ENCODE measurements around the gene RREB1.

The RREB1 gene

DNA sequence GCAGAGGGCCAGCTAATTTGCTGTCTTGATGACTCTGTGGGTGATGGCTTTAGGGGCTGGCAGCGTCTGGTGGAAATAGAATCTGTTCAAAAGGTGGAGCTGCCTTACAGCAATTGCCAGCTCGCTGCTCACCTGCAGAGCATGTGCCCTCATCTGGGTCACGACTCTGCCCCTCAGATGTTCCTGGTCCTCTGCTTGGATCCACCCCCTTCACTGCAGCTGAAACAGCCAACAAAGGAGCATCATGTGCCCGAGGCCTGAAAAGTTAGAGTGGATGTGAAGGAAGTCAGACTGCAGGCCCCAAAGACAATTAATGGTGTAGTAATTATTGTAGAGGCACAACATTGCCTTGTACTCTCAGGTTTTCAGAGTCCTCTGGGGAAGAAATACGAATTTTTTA is 19.9 kb downstream of the RREB1 start:
- no peak for DNase-seq

DNA sequence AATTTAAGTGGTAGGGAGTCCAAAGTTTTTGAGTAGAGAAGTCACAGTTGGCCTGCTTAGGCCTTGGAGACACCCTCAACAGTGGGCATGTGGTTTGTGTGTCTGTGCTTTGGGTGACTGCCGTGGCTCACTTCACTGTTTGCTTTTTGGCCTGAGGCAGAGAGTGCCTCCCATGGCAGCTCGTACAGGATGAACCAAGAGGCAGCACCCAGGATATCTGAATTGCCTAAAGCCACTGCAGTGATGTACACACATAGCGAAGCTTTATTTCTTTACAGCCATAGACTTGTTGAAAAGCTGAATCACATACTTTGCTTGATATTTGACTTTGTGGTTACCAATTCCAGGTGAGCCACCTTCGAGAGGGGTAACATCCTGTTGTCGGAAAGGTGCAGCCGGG is 21.6 kb downstream of the RREB1 start:
- DNase-seq = no peak

DNA sequence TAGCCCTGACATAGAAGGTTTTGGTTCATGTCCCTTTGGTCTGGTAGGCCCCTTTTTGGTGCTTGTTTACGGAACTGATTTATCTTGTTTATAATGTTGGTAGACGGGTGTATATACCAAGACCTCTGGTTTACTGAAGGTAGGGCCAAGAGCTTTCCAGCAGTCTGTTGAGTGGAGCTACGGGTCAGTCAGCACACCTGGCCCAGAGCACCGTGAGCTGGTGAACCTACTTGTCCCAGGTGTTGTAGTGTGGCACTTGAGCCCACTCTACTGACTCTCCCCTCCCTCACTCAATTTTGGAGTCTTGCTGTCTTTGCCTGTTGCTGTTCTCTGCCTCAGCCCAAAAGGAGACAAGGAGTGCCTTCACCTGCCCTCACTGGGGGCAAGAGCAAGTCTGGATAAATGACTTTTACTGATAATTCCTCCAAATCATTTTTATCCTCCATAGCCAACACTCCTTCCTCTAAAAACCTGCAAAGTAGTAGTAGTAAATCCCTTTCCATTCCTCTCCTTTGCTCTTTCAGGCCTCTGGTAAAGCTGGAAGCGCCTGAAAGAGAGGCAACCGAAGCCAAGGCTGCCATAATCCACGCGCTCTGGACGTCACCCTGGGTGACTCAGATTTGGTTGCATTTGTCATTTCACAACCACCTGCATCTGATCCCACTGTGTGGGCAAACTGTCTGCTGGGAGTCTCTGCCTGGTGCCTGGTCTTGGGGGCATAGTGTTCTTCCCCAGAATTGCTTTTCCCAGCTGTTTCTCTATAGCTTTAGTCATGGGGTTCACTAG is 22.2 kb downstream of the RREB1 start:
- no peak for DNase-seq

DNA sequence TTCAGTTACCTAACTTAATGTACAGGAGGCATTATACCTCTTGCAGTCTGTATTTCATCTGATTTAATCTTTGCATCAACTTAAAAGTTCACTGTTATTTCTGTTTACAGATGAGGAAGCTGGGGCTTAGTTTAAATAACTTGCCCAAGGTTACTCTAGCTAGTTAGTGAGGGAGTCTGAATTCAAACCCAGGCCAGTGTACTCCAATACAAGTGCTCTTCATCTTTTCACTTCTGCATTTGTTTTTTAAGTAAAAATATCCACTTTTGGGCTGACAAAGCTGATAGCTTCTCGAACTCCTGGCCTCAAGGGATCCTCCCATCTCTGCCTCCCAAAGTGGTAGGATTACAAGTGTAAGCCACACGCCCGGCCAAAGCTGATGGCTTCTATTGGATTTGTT is 23.6 kb downstream of the RREB1 start:
- no peak for DNase-seq

DNA sequence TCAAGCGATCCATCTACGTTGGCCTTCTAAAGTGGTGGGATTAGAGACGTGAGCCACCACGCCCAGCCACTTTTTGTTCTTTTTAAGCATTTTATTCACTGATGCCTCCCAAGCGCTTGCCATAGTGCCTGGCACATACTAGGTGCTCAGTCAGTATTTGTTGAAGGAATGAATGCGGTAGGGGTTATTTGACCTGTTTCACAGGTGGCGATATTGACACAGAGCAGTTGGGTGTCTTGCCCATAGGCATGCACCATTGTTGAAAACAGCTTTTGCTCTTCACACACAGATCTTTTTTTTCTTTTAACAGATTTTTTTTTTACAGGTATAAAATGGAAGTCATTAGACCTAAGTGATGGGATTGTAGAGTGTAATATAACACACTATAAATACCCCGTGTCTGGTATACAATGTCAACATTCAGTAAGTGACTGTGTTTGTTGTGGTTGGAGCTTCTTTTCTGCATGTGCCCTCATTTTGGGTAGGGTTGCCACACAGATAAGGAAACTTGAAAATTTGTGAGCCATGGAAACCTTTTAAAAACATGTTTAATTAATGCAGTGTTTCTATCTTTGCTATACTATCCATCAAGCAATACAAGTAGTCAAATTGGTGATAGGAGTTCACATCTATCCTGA is 24.8 kb downstream of the RREB1 start:
- DNase-seq = no peak

DNA sequence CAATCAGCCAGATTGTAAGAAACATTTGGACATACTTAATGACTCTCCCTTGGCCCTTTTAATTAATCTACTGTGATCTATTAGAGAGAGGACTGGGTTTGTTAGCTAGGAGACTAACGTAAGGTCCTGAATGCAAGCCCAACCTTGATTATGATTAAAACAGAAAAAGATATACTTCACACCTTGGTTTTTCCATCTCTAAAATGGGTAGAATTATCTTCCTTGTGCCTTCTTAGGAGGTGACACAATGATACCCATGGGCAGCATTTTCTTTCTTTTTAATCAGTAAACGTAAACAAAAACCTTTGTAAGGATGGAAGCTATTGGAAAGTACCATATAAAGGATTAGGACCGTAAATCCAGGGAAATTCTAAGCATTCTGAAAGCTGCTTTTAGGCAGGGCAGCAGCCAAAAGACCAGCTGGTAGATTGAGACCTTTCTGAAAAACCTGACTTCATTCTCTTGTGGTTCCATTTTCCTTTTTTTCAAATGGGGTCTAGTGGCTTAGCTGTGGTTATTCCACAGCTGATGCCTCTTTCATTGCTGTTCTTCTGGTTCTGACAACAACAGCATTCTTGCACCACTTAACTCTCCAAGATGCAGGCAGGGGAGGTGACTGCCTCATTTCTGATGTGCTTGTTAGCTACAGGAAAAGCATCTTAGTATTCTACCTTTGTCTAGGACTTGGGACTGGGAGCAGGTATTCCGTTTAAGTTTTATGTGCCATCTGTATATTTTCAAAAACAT is 27.4 kb downstream of the RREB1 start:
- DNase-seq = no peak

DNA sequence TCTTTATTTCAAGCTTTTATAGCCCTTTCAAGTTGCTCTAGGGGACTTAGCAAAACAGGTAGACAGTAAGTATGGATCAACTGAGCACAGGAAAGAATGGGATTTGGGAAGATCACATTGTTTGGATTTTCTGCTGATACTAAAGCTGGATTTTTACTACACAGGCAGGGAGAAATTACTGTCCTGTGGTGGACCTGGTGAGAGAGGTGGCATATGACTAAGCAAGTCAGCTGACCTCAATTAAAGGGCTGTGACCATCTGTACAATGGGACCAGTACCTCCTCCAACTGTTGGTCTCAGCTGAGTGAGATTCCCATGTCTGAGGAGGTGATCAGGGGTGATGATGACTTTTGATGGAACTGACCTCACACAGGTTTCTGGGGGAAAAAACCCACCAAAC is 28.0 kb downstream of the RREB1 start:
- no peak for DNase-seq

DNA sequence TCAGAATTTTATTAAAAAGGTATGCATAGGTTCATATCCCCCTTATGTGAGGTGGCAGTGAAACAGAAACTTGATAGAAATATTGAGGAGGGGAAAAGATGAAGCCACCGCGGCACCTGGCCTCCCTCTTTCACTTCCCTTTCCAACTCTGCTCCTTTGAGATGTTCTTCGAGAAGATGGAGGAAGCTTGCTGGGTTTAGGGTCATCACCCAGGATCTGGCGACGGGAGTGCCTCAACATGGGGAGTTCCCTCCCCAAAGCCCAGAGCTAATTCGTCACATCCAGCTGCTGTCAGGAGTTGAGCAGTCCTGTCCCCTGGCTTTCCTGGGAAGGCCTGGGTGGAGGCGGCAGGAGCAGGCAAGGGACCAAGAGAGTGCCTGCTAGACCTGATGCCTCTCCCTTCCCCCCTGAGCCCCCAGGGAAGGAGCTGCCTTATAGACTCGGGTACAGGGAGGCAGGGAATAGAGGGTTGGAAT is 29.1 kb downstream of the RREB1 start:
- no peak for DNase-seq

DNA sequence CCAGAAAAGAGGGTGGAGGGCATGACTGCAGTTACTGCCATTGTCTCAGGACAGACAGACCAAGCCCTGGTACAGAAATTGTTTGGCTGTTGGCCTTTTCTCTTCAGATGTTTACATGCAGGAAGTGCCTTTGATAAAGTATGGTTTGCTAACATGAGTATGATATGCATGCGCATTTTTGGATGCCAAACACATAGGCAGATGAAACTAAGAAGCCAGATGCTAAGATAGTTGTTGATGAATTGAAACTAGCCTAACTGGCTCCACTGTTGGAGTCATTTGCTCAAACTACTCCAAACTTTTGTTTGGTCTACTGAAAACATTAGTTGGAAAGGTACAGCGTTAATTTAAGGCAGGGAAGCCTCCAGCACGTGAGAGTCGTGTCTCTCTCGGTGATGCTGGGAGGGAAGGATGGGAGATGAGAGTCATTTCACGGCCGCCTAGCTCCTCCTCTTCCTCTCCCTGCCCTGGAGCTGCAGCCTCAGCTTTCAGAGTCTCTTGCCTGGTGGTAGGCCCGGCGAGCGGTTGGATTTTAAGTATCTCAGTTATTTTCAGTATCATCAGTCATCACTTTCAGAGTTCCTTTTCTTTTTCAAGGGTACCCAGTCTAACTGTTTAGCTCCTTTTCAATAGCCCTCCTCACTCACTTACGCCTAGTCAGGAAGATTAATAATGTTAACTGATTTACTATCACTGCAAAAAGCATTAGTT is 29.7 kb downstream of the RREB1 start:
- DNase-seq = no peak

DNA sequence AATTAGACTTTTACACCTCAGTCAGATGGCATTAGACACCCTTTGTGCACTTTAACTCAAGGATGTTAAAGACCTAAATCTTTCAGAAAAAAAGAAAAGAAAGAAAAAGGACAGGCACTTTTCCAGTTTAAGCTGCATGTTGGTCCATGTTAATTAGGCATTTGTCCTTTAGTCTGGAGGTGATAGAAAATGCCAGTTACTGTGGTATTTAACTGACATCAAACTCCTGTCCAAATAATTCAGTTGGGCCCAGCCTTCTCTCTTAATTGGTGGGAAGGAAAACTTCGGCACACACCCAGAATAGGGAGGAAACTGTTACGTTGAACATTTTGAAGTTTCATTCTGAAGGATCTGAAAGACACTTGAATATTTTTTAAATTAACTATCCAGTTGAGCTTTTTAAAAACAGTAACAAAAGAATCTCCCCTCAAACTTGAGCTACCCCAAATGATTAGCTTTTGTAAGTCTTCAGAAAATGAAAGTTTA is 30.3 kb downstream of the RREB1 start:
- DNase-seq = no peak

DNA sequence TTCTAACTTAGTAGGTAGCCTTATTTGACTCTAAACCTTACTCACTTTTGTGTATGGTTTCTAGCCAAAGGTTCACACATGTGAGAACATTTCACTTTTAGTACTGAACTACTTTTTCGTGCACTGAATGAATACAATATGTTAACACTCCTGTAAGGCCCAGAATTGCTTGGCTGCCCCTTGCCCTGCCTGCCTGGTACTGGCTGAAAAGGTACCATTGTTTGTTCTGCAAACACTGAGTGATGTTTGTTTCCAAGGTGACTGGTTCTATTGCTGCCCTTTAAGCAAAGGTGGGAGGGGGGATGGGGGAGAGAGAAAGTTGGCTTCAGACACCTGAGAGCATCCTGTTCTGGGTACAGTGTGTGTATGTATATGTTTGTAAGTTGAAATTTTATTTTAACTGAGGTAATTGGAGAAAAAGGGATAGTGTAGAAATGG is 31.2 kb downstream of the RREB1 start:
- DNase-seq = no peak

DNA sequence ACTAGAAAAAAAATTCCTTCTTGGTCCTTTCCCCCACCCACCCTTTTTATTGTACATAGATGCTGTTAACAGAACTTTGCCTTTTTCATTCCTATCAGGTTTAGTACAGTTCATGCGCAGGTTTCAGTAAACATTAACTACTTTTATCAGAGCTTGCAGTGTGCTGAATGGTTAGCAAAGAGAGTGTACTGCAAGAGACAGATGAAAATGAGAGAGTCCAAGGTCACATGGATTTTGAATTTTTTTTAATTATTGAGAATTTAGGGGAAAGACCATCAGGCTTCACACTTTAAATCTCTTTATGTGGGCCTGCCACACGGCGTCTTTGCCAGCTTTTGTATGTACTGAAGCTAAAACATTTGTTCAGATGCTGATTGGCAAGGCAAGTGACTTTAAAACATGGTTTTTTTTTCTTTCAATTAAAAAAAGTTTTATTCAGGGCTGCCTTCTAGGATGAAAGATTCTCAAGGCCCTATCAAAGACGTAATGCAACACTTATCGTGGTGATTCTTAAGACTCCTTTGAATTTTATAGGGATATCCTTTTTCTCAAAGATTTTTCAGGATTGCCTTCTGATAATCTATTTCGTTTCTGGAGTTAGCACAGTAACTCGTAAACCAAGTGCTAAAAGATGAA is 32.2 kb downstream of the RREB1 start:
- DNase-seq = no peak

DNA sequence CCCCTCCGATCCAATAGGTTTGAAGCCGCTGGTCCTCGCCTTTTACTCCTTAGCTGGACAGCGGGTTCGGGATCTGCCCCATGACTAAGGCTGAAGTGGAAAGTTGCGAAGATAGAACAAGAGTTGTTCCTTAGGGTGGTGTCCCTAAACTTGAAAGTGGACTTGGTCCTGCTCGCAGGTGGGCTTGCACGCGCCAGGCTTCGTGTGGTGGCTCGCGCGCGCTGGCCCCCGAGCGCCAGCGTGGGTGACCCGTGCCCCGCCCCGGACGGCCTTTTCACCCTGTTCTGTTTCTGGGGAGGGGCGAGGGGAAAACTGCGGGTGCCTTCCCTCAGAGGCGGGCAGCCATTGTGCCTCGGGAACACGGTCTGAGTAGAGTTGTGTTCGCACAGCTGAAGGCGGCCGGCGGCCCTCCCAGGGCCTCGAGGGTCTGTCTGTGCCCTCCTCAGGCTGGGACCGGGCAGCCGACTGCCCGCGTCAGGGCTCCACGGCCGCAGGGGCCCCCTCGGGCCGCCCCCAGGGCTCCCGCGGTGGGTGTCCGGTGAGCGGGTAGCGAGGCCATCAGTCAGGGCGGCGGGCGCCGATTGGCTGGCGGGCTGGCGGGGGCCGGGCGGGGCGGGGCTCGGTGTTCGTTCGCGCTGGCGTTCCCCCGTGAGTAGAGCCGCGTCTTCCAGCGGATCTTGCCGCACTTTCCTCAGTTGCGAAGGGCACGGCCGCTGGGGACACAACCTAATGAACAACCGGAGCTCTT is 33.0 kb downstream of the RREB1 start:
- peak; percentile 74 for DNase-seq

DNA sequence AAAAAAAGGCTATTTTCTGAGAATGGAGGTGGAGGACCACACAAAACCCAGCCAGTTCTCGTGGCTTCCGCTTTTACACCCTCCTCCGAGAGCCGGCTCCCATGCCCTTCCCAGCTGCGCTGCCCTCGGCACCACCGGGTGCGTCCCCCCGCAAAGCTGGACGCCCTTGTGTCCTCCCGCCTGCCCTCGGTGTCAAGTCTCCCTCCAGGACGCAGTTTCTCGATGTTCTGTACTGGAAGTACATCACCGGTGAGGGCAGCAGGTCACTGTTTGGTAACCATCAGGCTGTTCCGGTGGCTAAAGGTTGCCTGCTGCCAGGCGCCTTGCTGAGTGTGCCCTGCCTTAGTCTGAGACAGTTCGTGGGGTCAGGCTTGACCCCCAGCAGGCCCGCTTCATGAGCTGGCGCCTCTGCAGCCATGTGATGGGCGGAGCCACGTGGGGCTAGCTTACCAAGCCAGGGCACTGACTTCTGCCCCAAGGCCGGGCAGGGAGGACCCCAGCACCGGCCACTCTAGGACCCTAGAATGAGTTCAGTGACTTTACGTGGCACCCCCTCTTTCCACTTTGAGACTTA is 34.6 kb downstream of the RREB1 start:
- DNase-seq = no peak

DNA sequence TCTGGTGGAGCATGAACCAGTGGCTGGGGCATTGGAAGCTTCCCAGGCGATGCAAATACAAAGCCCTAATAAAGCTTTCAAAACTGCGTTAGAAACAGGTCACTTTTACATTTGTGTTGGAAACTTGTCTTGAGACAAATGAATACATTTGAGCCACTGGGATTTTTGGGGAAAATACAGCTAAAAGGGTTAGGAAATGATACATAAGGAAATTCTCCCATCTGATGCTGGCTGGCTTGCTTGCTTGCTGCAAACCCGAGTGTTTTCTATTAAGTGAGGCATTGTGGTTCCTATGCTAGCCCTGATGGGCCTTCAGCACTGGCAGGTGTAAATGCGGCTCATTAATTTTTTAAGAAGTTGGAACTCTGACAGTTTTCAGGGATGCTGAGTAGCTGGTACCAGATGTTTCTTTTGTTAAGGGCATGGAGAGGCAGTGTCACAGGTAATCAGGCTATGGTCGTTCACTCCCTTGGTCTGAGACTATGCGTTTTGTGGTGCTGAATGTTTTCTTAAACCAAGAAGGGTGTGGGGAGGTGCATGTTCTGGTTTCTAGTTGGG is 35.2 kb downstream of the RREB1 start:
- DNase-seq = peak; percentile 91

DNA sequence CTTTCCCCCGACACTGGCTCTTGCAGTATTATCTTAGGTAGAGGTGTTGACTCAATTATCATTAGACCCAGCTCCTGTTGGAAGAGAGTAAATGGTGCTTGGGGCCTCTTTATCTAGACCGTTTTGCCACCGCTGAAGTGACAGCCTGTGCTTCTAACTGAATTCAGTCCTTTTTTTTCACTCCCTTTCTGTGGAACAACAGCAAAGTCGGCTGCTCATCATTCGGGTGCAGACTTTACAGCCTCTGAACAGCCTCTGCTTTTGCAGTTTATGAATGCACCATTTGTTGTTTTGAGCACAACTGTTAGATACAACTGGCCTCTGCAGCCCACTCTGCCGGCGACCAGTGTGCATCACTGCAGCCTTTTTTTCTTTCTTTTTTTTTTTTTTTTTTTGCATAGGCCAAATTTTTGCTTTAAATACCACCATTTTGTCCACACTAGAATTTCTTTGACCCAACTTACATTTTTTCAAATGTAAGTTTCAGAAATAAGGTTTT is 35.8 kb downstream of the RREB1 start:
- peak; percentile 91 for DNase-seq

DNA sequence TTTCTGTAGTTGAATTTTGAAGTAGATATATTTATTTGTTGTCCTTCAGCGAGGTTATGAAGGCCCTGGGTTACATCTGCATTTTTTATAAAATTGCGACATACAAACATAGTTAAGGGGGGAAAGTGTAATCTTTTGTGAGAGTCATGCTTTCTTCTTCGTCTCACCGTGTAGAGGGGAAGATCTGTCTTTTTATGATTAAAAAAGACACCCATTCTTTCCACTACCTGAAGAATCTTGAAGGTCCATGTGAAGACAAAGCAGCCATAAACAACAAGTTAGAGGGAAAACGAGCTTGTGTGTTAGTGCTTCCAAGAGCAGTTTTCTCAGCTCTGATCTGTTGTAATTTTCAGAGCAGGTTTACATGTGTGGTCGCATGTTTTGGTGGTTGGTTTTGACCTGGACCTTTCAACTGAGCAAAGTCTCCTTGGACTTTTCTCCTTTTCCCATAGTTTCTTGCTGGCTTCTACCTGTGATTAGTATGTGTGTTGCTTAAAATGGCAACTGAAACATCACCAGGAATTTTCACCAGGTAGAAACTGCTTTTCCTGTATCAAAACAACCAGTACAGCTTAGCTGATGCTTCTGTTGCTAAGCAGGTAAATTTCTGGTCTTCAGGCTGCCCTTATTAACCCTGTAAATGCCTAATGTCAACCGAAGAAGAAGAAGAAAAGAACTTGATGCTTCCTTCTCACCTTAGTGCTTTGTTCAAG is 37.3 kb downstream of the RREB1 start:
- DNase-seq = no peak

DNA sequence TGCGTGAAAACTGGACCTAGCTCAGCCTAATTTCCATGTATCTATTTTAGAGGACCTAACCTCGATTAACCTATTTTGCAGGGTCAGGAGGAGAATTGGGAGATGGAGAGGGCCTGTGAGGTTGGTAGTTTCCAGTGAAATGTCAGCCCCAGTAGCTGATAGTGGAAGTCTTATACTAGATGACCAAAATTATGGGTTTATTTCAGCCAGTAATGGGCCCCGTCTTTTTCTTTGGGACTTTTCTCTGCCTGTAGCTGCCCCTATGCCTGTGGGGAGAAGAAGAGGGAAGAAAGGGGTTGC is 37.8 kb downstream of the RREB1 start:
- DNase-seq = no peak

DNA sequence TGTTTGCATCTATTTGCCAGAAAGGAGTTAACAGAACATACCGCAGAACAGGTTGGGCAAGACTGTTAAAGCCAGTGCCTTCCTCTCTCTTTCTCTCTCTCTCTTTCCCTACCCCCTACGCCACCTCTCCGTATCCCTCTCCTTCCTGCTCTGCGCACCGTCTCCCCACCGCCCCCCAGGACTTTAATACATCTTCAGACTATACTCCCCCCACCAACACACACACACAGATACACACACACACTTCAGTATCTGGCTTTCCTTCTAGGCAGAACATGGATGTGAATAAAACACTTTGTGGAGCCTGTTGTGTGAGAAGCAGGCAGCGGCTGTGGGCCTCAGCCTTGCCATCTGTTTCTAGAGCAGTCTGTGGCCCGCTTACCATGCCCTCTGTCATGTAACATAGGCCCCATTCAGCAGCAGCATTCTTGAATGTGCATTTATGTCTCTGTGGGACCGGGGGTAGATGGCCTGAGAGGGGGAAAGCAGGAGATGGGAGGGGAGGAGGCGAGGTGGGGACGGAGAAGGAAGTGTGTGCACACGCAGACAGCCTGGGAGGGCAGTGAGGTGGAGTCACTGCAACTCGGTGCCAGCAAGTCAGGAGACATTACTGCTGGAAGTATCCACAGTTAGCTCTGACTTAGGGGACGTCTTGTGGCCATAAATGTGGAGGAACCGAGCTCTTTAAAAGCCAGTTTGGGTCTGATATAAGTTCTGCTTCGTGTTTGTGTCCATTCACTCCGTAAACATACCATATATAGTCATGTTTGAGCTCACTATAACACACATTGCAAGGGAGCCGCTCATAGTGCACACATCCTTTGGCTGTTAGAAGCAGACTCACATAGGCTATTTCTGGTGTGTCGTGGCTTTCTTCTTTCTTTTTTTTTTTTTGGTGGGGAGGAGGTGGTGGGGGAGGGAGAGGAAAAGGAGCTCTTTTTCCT is 38.4 kb downstream of the RREB1 start:
- DNase-seq = no peak

Data from NCI-H2171 treated with DMSO at 0.1 percent for 48 hours (cell line).